H9 (cell line): ENCODE data around the gene SPSB2. TPM values are rescaled to one million over a fixed set of nuclear protein-coding genes. Genes with fewer than 3 reads are reported as not detected.

Experiments used
- DNase-seq: peaks from one replicate; pipeline ENCODE4 v3.0.0-alpha.2; 2017
- H2AFZ ChIP-seq: one replicate; pipeline ENCODE4 v1.6.1; 2013; ENCODE audit warnings: mild to moderate bottlenecking, low read length, control low read depth, moderate library complexity
- H2AK5ac ChIP-seq: 2 replicates; pipeline ENCODE4 v1.6.1; 2013; ENCODE audit warnings: low read length, control low read depth, mixed read lengths; ENCODE audit not compliant: insufficient read length
- H2BK120ac ChIP-seq: one replicate; pipeline ENCODE4 v1.6.1; 2013; ENCODE audit warnings: low read depth, mild to moderate bottlenecking, low read length, control low read depth, inconsistent platforms; ENCODE audit not compliant: poor library complexity, severe bottlenecking
- H2BK12ac ChIP-seq: 2 replicates; pipeline ENCODE4 v1.6.1; 2013; ENCODE audit warnings: low read length, control low read depth, mixed read lengths, low read depth; ENCODE audit not compliant: insufficient read length
- H2BK15ac ChIP-seq: 2 replicates; pipeline ENCODE4 v1.6.1; 2013; ENCODE audit warnings: low read depth, low read length, control low read depth
- H2BK20ac ChIP-seq: one replicate; pipeline ENCODE4 v1.6.1; 2013; ENCODE audit warnings: low read depth, mild to moderate bottlenecking, low read length, control low read depth, inconsistent platforms; ENCODE audit not compliant: poor library complexity, severe bottlenecking
- H2BK5ac ChIP-seq: 2 replicates; pipeline ENCODE4 v1.6.1; 2013; ENCODE audit warnings: low read length, control low read depth, mixed read lengths; ENCODE audit not compliant: insufficient read length
- H3K14ac ChIP-seq: 2 replicates; pipeline ENCODE4 v1.6.1; 2013; ENCODE audit warnings: low read length, control low read depth; ENCODE audit not compliant: insufficient read depth
- H3K18ac ChIP-seq: 2 replicates; pipeline ENCODE4 v1.6.1; 2013; ENCODE audit warnings: low read depth, mild to moderate bottlenecking, mixed read lengths, low read length, control low read depth; ENCODE audit not compliant: insufficient read length
- H3K23ac ChIP-seq: 2 replicates; pipeline ENCODE4 v1.6.1; 2013; ENCODE audit warnings: low read length, control low read depth, mixed read lengths, low read depth; ENCODE audit not compliant: insufficient read length
- H3K23me2 ChIP-seq: 2 replicates; pipeline ENCODE4 v1.6.1; 2013; ENCODE audit warnings: low read depth, mild to moderate bottlenecking, mixed read lengths, low read length, control low read depth; ENCODE audit not compliant: insufficient read length, poor library complexity, severe bottlenecking
- H3K27ac ChIP-seq: 2 replicates; pipeline ENCODE4 v1.5.1; 2013; ENCODE audit warnings: low read length, control low read depth, mixed read lengths, low read depth; ENCODE audit not compliant: insufficient read length
- H3K27me3 ChIP-seq: 2 replicates; pipeline ENCODE4 v1.6.1; 2013; ENCODE audit warnings: low read length, control low read depth, inconsistent platforms; ENCODE audit not compliant: insufficient read depth
- H3K4ac ChIP-seq: 2 replicates; pipeline ENCODE4 v1.6.1; 2013; ENCODE audit warnings: low read depth, mild to moderate bottlenecking, control low read depth, inconsistent platforms, low read length, moderate library complexity
- H3K4me1 ChIP-seq: 2 replicates; pipeline ENCODE4 v1.6.1; 2013; ENCODE audit warnings: low read length, control low read depth, inconsistent platforms; ENCODE audit not compliant: insufficient read depth
- H3K4me2 ChIP-seq: 2 replicates; pipeline ENCODE4 v1.6.1; 2013; ENCODE audit warnings: low read length, control low read depth, mixed read lengths; ENCODE audit not compliant: insufficient read length, insufficient read depth
- H3K56ac ChIP-seq: 2 replicates; pipeline ENCODE4 v1.6.1; 2013; ENCODE audit warnings: low read depth, mild to moderate bottlenecking, mixed read lengths, low read length, control low read depth; ENCODE audit not compliant: insufficient read length
- H3K79me1 ChIP-seq: 2 replicates; pipeline ENCODE4 v1.6.1; 2013; ENCODE audit warnings: low read depth, mild to moderate bottlenecking, moderate library complexity, low read length, control low read depth, inconsistent platforms; ENCODE audit not compliant: insufficient read depth, poor library complexity, severe bottlenecking
- H3K79me2 ChIP-seq: 2 replicates; pipeline ENCODE4 v1.6.1; 2013; ENCODE audit warnings: low read length, control low read depth, inconsistent platforms; ENCODE audit not compliant: insufficient read depth
- H3K9ac ChIP-seq: 2 replicates; pipeline ENCODE4 v1.6.1; 2013; ENCODE audit warnings: low read length, control low read depth, mixed read lengths; ENCODE audit not compliant: insufficient read length; ENCODE audit errors: extremely low read depth
- H3K9me3 ChIP-seq: one replicate; pipeline ENCODE4 v1.6.1; 2013; ENCODE audit warnings: low read depth, low read length, inconsistent platforms; ENCODE audit not compliant: control insufficient read depth
- H3T11ph ChIP-seq: one replicate; pipeline ENCODE4 v1.6.1; 2013; ENCODE audit warnings: mild to moderate bottlenecking, low read length, control low read depth, inconsistent platforms
- H4K20me1 ChIP-seq: one replicate; pipeline ENCODE4 v1.6.1; 2013; ENCODE audit not compliant: control insufficient read depth, insufficient read length, insufficient read depth
- H4K5ac ChIP-seq: 2 replicates; pipeline ENCODE4 v1.6.1; 2013; ENCODE audit warnings: low read depth, mild to moderate bottlenecking, mixed read lengths, low read length, control low read depth; ENCODE audit not compliant: insufficient read length
- H4K8ac ChIP-seq: replicated peaks from 2 replicates; pipeline ENCODE4 v1.6.1; 2013; ENCODE audit warnings: low read length, control low read depth, mixed read lengths, low read depth; ENCODE audit not compliant: insufficient read length
- H4K91ac ChIP-seq: 2 replicates; pipeline ENCODE4 v1.6.1; 2013; ENCODE audit warnings: low read depth, mild to moderate bottlenecking, moderate library complexity, mixed read lengths, low read length, control low read depth; ENCODE audit not compliant: insufficient read length
- H3K27ac Mint-ChIP-seq, 3 experiments: 2 replicates in 2 of 3; 3 replicates in 1 of 3; pipeline ENCODE4 v1.8.0; 2020 to 2021; ENCODE audit warnings: mixed read lengths in 3 of 3, mild to moderate bottlenecking in 1 of 3, moderate library complexity in 1 of 3
- H3K27me3 Mint-ChIP-seq: 2 replicates; pipeline ENCODE4 v1.8.0; 2021; ENCODE audit warnings: low read depth, mild to moderate bottlenecking, moderate library complexity, mixed read lengths
- H3K36me3 Mint-ChIP-seq, 3 experiments: 2 replicates in 2 of 3; 3 replicates in 1 of 3; pipeline ENCODE4 v1.8.0; 2020 to 2021; ENCODE audit warnings: low read depth in 3 of 3, mixed read lengths in 3 of 3; ENCODE audit not compliant: insufficient read depth in 1 of 3
- H3K4me1 Mint-ChIP-seq, 2 experiments: 2 replicates each; pipeline ENCODE4 v1.8.0; 2020; ENCODE audit warnings: mixed read lengths in 2 of 2
- H3K4me3 Mint-ChIP-seq, 2 experiments: 2 replicates in 1 of 2; 3 replicates in 1 of 2; pipeline ENCODE4 v1.8.0; 2020 to 2021; ENCODE audit warnings: mild to moderate bottlenecking in 2 of 2, mixed read lengths in 2 of 2, moderate library complexity in 1 of 2
- H3K9me3 Mint-ChIP-seq, 2 experiments: 2 replicates in 1 of 2; 3 replicates in 1 of 2; pipeline ENCODE4 v1.8.0; 2020; ENCODE audit warnings: mild to moderate bottlenecking in 2 of 2, mixed read lengths in 2 of 2, moderate library complexity in 1 of 2
- CTCF ChIP-seq: fragments of 200-600 bp; sonication (generic); conservative IDR thresholded peaks from 3 replicates; pipeline ENCODE4 v1.8.0; 2021; ENCODE audit warnings: antibody characterized with exemption, mild to moderate bottlenecking
- WGBS: extraction: QIAGEN DNeasy Blood & Tissue Kit; methylation state at CpG from one replicate; pipeline ENCODE4 v1.1.7; 2013; ENCODE audit warnings: missing lambda C conversion rate, low lambda C conversion rate, mixed read lengths; ENCODE audit not compliant: insufficient read length; ENCODE audit errors: extremely low coverage; 5-methylcytosine and 5-hydroxymethylcytosine counted together
- total RNA-seq: library from RNA; stranded (reverse); gene quantifications from 2 replicates; pipeline ENCODE4 v1.2.1, GENCODE V29; 2021

The SPSB2 gene
- total RNA-seq, 1 experiment from 2014 or later, result 13.7 TPM

GRCh38 chr12:6914246-6914946 lies 41.3 kb upstream of the SPSB2 start, which contains the start of gene ENO2:
TSS of gene ENO2 (plus strand) at chr12:6914580. CDS start at chr12:6915833, 1,253 bp downstream.
- Histone ChIP-seq H2BK20ac (no peak within 1 kb of the TSS), H4K8ac (no peak within 1 kb of the TSS), H3K18ac (peak within 1 kb of the TSS; percentile 82), H2AK5ac (no peak within 1 kb of the TSS), H3K4ac (no peak within 1 kb of the TSS), H2BK12ac (no peak within 1 kb of the TSS), H3K27me3 (no peaks in the 10 kb centered on the region), H3K27ac (no peak within 1 kb of the TSS), H2BK120ac (peak within 1 kb of the TSS; percentile 53), H2AFZ (no peak within 1 kb of the TSS), H2BK5ac (no peak within 1 kb of the TSS), H3K9me3 (no peaks in the 10 kb centered on the region), H4K91ac (no peak within 1 kb of the TSS), H3K4me2 (peak within 1 kb of the TSS; percentile 70), H2BK15ac (no peak within 1 kb of the TSS), H3K4me1 (no peaks in the 10 kb centered on the region; the same call in 1 of the 2 replicates), H3K23me2 (peaks cover 16% of the 10 kb centered on the region), H3K79me1 (peaks cover 6% of the 10 kb centered on the region), H4K5ac (no peak within 1 kb of the TSS), H3K56ac (no peak within 1 kb of the TSS), H3K14ac (peak within 1 kb of the TSS; percentile 94), H3K79me2 (no peaks in the 10 kb centered on the region), H3K23ac (no peak within 1 kb of the TSS), H3T11ph (no peak within 1 kb of the TSS), H3K9ac (peak within 1 kb of the TSS; percentile 9), H4K20me1 (no peaks in the 10 kb centered on the region)
- Mint-ChIP-seq H3K9me3 (no peaks in the 10 kb centered on the region), H3K27me3 (peaks cover 18% of the 10 kb centered on the region), H3K4me3 (peak within 1 kb of the TSS; percentile 92 to 94), H3K27ac (peak within 1 kb of the TSS; percentile 71 to 96 (median 94)), H3K4me1 (peaks cover 24 to 42% of the 10 kb centered on the region in 2 experiments), H3K36me3 (peaks cover 19 to 34% (median 33%) of the 10 kb centered on the region in 3 experiments)
- no CpG with 5 or more reads among the region's 68 CpGs for WGBS
- no peak for TF ChIP-seq CTCF
- peak; percentile 71 for DNase-seq
